ENCODE data around the gene SOBP.

The SOBP gene

GRCh38 chr6:107617341-107617932 is 127.5 kb downstream of the SOBP start:
- no peak for TF ChIP-seq CTCF (IDR thresholded peaks at IDR 0.05; ENCODE audit: low read depth, low read length, missing control alignments)
- no peak for DNase-seq (ENCODE audit: extremely low read depth, low read depth)
- no peak overlapping the region for H3K4me3 ChIP-seq (replicated peaks; ENCODE audit: low read depth, low read length)

DNA sequence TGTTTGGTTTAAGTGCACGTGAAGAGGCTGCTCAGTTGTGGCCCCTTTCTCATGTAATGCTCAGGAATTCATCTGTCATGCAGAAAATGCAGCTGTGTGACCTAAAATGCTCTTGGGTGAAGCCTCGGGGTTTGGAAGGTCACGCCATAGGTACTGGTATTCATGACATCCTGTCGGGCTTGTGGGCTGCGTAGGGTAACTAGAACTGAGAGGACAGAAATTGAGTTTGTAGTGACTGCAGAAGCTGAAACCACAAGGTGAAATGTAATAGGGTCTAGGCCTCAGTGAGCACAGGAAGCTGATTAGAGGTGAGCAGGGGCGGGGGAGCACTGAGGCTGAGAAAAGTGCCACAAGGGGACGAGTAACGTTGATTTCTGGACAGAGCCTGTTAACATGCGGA is 128.8 kb downstream of the SOBP start:
- H3K4me3 ChIP-seq (replicated peaks; ENCODE audit: low read depth, low read length), result no peak overlapping the region
- no peak for DNase-seq (ENCODE audit: extremely low read depth, low read depth)
- TF ChIP-seq CTCF (IDR thresholded peaks at IDR 0.05; ENCODE audit: low read depth, low read length, missing control alignments), result no peak

DNA sequence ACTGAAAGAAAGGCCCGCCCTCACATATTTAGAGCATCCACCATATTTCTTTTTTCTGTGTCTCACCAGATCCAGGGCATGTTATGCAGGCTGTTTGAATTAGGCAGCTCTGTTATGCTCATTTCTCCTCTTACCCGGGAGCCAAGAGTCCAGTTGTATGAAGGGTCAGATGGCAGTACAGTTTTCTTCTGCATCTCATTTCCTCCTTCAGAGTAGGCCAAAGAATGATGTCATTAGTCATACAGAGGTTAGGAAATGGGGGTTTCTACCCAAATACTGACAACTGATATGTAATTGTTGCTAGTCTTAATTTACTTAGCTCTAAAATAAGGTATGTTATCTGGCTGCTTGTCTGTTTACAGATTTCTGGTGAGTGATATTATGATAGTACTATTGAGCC is 130.8 kb downstream of the SOBP start:
- no peak for TF ChIP-seq CTCF (IDR thresholded peaks at IDR 0.05; ENCODE audit: low read depth, low read length, missing control alignments)
- no peak overlapping the region for H3K4me3 ChIP-seq (replicated peaks; ENCODE audit: low read depth, low read length)
- no peak for DNase-seq (ENCODE audit: extremely low read depth, low read depth)

DNA sequence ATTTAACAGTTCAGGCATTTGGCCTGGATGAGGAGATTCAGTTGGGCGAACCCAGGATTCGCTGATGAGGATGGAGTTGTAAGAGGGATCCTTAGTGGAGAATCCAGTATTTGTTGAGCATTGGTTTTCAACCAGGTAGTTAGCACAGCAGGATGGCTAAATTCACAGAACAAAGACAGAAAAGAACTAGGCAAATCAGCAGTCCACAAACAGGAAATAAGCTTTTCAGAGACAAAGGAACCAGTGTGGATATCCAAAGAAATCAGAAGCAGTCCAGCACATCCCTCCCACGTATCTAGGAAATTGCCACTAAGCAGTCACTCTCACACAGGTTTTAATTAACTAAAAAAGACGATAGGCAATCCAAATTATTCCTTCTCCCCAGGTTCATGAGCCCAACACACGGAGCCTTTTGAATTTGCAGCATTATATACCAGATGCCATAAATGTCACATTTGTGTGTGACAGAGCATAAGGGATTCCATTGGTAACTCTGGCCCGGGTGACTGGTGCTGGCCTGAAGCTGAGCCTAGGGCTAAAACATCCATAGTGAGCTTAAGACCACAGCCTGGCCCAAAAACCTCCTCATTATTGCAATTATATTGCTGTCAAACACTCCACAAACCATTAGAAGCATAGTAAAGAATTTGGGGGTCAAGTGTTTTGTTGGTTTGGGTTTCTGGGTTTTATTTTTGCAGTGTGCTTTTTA is 131.5 kb downstream of the SOBP start:
- DNase-seq (ENCODE audit: extremely low read depth, low read depth), result no peak
- H3K4me3 ChIP-seq (replicated peaks; ENCODE audit: low read depth, low read length), result no peak overlapping the region
- no peak for TF ChIP-seq CTCF (IDR thresholded peaks at IDR 0.05; ENCODE audit: low read depth, low read length, missing control alignments)

DNA sequence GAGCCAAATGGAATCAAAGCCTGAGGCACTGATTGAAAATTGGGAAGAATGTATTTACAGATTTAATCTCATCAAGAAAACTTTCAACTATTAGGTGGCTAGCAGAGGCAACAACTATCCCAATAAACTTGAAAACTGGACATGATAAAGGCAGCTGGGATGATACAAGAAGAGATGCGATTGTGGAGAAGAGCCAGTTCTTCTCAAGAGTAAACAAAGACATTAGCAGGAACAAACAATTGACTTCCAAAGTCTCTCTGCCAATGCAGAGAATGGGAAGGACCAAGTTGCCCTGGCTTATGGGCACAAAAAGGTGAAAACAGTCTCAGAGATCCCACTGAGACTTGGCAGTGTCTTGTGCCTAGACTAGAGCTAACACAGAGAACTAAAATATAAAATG is 132.4 kb downstream of the SOBP start:
- DNase-seq (ENCODE audit: extremely low read depth, low read depth), result no peak

DNA sequence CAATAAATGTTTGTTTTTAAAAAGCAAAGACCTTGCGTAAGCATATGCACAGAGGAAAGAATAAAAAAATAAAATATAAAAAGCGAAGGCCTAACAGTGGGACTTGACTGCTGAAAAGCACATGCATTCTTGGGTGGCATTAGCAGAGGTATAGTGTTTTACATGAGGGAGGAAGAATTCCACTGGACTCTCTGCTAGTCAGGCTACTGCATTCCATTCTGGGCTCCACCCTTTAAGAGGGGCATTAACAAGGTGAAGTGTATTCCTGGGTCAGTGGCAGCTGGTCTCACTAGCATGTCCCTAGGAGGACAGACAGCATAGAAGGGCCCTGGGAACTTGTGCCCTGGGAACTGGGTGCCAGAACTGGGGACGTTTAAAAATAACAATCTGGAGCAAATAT is 134.1 kb downstream of the SOBP start:
- no peak overlapping the region for H3K4me3 ChIP-seq (replicated peaks; ENCODE audit: low read depth, low read length)
- DNase-seq (ENCODE audit: extremely low read depth, low read depth), result no peak
- no peak for TF ChIP-seq CTCF (IDR thresholded peaks at IDR 0.05; ENCODE audit: low read depth, low read length, missing control alignments)

More for the DNA sequence above, 132.4 kb downstream of the SOBP start:
- no peak overlapping the region for H3K4me3 ChIP-seq (replicated peaks; ENCODE audit: low read depth, low read length)
- TF ChIP-seq CTCF (IDR thresholded peaks at IDR 0.05; ENCODE audit: low read depth, low read length, missing control alignments), result no peak
